Measurements from ENCODE around the gene DDX3X. TPM values are rescaled to one million over a fixed set of nuclear protein-coding genes. Genes with fewer than 3 reads are reported as not detected.
A peak's percentile ranks its signal among the peaks of the same experiment; 100 is the strongest.

Gene DDX3X
- total RNA-seq, 2 experiments from 2014 or later, result 181 to 227 TPM

DNA sequence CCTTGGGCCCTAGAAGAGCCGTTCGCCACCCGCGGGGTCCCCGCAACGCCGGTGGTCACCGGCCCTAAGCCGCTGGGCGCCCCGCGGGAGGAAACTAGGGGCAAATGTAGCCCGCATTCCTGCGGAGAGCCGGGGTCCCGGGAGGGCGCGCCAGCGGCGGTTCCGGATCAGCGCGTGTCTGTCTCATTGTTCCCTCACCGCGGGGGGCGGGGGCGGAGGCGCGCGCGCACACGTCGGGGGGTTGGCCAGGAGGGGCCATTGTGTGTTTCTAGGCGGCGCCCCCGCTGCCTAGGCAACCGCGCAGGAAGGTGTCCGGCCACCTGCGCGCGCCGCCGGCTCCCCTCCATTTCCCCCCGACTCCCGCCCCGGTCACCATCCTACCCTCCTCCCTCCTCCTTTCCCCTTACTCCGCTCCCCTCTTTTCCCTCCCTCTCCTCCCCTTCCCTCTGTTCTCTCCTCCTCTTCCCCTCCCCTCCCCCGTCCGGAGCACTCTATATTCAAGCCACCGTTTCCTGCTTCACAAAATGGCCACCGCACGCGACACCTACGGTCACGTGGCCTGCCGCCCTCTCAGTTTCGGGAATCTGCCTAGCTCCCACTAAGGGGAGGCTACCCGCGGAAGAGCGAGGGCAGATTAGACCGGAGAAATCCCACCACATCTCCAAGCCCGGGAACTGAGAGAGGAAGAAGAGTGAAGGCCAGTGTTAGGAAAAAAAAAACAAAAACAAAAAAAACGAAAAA, 789 bp upstream of the DDX3X start:
- peak; percentile 86 for DNase-seq
- Mint-ChIP-seq H3K4me3 (peak overlapping the region; percentile 93), H3K27ac (peak overlapping the region; percentile 100), H3K4me1 (peaks cover 24% of the 10 kb centered on the region), H3K36me3 (ENCODE audit: low read depth) (peaks cover 27% of the 10 kb centered on the region), H3K27me3 (no peaks in the 10 kb centered on the region), H3K9me3 (no peaks in the 10 kb centered on the region)
- ChIA-PET CTCF (interaction anchor here (0.8 to 1.4 kb wide), 3 partner anchors 10 to 29 kb away, joined by 3 to 5 read pairs (median 3); no protein-coding TSS in a partner anchor), POLR2A (no interaction called here)

DNA sequence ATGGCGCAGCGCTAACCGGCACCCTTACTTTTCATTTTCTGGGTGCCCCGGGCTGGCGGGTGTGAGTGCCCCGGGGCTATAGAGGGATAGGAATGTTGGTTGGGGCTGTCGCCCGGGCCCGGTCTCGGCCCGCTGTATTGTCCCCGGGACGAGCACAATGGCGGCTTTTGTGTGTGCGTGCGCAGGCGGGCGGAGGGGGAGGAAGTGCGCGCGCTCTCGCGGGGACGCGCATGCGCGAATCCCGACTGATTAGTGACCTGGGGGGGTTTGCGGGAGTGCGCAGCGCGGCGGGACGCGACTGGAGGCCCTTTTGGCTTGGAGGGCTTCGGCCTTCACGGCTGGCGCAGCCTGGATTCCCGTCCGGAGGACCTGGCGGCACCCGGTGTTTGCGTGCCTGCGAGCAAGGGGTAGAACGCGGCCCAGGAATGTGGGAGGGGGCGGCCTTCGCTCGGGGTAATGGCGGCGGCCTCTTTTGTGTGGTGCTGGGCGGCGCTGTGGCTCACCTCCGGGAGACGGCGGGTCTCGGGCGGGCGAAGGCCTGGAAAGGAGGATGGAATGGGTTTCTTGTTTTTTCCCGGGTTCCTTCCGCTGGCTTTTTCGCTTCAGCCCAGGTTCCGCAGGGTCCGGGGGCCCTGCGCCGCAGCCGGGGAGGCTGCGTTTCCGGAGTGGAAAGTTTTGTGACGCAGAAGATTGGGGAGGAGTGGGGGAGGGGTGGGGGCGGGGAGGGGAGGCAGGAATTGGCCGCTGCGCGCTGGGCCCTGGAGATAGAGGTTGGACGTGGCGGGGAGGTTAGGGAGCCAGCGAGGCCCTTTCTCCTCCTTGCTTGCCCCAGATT, 618 bp downstream of the DDX3X start:
- ChIA-PET CTCF (interaction anchor here (0.8 to 1.4 kb wide), 2 partner anchors 20 to 31 kb away, joined by 3 to 5 read pairs; no protein-coding TSS in a partner anchor), POLR2A (no interaction called here)
- Mint-ChIP-seq H3K4me3 (peak overlapping the region; percentile 93), H3K9me3 (no peaks in the 10 kb centered on the region), H3K36me3 (ENCODE audit: low read depth) (peaks cover 38% of the 10 kb centered on the region), H3K27ac (peak overlapping the region; percentile 100), H3K4me1 (peaks cover 37% of the 10 kb centered on the region), H3K27me3 (no peaks in the 10 kb centered on the region)
- peak; percentile 74 for DNase-seq

DNA sequence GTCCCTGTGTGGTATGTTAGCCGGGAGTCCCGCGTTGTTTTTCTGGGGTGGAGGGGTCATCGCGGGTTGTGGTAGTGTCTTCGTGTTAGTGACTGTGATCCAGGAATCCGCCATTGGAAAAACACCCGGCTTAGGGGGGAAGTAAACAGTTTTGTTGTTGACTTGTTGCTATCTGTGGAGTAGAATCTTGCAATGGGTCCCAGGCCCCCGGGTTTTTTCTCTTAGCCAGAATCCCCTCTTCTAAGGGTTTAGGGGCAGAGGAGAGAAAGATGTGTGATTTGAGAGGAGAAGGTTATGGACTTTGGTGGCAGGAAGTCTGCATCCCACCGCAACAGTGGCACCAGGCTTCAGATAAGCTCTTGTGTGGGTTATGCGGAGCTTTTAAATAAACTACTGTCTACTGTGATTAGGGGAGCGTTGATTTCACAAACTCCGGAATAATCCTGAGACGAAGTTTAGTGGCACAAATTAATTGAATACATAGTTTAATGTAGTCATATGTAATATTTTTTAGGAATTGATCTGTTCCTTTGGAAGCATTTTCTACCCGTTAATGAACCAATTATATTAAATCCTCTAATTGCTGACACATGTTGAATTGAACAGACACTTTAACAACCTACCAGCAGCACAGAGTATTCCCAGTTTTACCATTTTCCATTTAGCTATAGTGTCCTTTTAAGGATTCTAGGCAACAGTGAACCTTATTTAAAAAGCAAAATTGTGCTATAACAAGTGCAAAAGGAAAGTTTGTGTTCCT, 1.4 kb downstream of the DDX3X start:
- peaks cover 33% of the 10 kb centered on the region for H3K4me1 Mint-ChIP-seq
- peak overlapping the region; percentile 100 for H3K27ac Mint-ChIP-seq
- DNase-seq, result no peak
- no peaks in the 10 kb centered on the region for H3K9me3 Mint-ChIP-seq
- H3K27me3 Mint-ChIP-seq, result no peaks in the 10 kb centered on the region
- peak overlapping the region; percentile 93 for H3K4me3 Mint-ChIP-seq
- peaks cover 43% of the 10 kb centered on the region for H3K36me3 Mint-ChIP-seq (ENCODE audit: low read depth)
- ChIA-PET POLR2A (no interaction called here), CTCF (no interaction called here)

- Mint-ChIP-seq H3K4me1 (peaks cover 31% of the 10 kb centered on the region), H3K9me3 (no peaks in the 10 kb centered on the region), H3K4me3 (peak overlapping the region; percentile 93), H3K36me3 (ENCODE audit: low read depth) (peaks cover 43% of the 10 kb centered on the region), H3K27me3 (no peaks in the 10 kb centered on the region), H3K27ac (peak overlapping the region; percentile 100)
- ChIA-PET POLR2A (no interaction called here), CTCF (interaction anchor here (0.7 kb wide), 1 partner anchor 23 kb away, joined by 3 read pairs; no protein-coding TSS in a partner anchor)
- DNase-seq, result peak; percentile 18
Observed at GRCh38 chrX:41335958-41336331, 2.0 kb downstream of the DDX3X start.

GRCh38 chrX:41336447-41336846, 2.5 kb downstream of the DDX3X start:
- H3K4me1 Mint-ChIP-seq, result peaks cover 31% of the 10 kb centered on the region
- peaks cover 44% of the 10 kb centered on the region for H3K36me3 Mint-ChIP-seq (ENCODE audit: low read depth)
- no peaks in the 10 kb centered on the region for H3K27me3 Mint-ChIP-seq

DNA sequence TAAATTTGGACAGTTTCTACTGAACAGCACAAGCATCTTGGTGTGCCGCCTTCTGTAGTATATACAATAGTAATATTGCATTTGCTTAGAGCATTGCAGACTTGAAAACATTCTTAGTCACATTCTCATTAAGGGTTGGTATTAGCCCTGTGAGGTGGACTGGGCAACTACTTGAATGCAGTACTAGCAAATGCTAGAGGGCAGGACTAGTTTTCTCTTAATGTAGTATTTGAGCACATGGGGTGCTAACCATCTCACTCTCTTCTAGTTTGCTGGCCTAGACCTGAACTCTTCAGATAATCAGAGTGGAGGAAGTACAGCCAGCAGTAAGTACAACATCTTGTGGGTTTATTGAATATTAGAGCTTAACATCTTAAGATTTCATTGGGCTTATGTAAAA, 3.2 kb downstream of the DDX3X start:
- Mint-ChIP-seq H3K27me3 (no peaks in the 10 kb centered on the region), H3K27ac (no peak overlapping the region), H3K4me3 (peak overlapping the region; percentile 93), H3K9me3 (no peaks in the 10 kb centered on the region), H3K36me3 (ENCODE audit: low read depth) (peaks cover 48% of the 10 kb centered on the region), H3K4me1 (peaks cover 31% of the 10 kb centered on the region)
- DNase-seq, result no peak
- CTCF ChIA-PET, result no interaction called here
- POLR2A ChIA-PET, result no interaction called here

More at GRCh38 chrX:41336447-41336846, 2.5 kb downstream of the DDX3X start:
- peak overlapping the region; percentile 100 for H3K27ac Mint-ChIP-seq
- POLR2A ChIA-PET, result no interaction called here
- H3K9me3 Mint-ChIP-seq, result no peaks in the 10 kb centered on the region
- H3K4me3 Mint-ChIP-seq, result peak overlapping the region; percentile 93
- DNase-seq, result no peak
- CTCF ChIA-PET, result interaction anchor here (0.7 kb wide), 1 partner anchor 24 kb away, joined by 3 read pairs; no protein-coding TSS in a partner anchor

DNA sequence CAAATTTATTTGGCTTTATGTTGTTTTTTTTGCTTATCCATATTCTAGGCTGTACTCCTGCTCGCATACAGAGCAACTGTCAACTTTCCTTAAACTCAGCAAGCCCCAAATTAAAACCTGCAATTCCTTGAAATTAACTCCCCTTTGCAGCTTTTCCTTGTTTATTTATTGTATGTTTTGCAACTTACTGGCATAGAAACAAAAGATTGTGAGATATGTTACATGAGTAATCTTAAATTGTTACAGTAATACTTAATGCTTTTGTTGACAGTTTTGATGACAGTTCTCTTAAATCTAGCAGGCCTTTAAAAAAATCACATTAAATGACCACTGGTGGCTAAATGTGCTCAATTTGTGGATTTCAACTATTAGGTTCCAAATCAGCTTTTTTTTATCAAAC, 4.5 kb downstream of the DDX3X start:
- H3K36me3 Mint-ChIP-seq (ENCODE audit: low read depth), result peaks cover 58% of the 10 kb centered on the region

DNA sequence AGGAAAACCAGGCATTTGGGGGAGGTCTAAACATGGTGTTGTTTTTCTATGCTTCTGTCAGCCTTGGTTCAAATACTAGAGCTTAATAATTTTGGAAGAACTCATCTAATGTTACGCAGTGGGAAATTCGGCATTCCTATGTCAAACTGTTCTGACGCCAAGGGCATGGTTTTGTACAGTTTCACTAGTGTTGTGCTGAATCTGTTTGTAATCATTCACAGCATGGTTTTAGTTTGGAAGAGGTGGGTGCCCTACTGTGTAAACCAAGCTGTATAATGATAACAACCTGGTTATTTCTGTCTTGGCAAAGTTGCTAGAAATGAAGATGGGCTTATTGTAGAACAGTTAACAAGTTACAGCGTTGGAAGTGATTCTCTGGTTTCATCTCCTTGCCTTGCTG, 5.2 kb downstream of the DDX3X start:
- POLR2A ChIA-PET, result no interaction called here

More for the DNA sequence above, 4.5 kb downstream of the DDX3X start:
- Mint-ChIP-seq H3K4me1 (peaks cover 37% of the 10 kb centered on the region), H3K27ac (no peak overlapping the region), H3K27me3 (no peaks in the 10 kb centered on the region), H3K9me3 (no peaks in the 10 kb centered on the region), H3K4me3 (peak overlapping the region; percentile 93)
- ChIA-PET POLR2A (no interaction called here), CTCF (no interaction called here)
- DNase-seq, result no peak

GRCh38 chrX:41344053-41344452, 10.1 kb downstream of the DDX3X start:
- H3K36me3 Mint-ChIP-seq (ENCODE audit: low read depth), result peaks cover 70% of the 10 kb centered on the region
- ChIA-PET CTCF (interaction anchor here (0.6 kb wide), 1 partner anchor 262 kb away, joined by 4 read pairs; no protein-coding TSS in a partner anchor), POLR2A (no interaction called here)
- H3K4me1 Mint-ChIP-seq, result peaks cover 32% of the 10 kb centered on the region
- no peak for DNase-seq
- H3K4me3 Mint-ChIP-seq, result no peak overlapping the region
- no peaks in the 10 kb centered on the region for H3K27me3 Mint-ChIP-seq
- H3K9me3 Mint-ChIP-seq, result no peaks in the 10 kb centered on the region
- no peak overlapping the region for H3K27ac Mint-ChIP-seq

More for the DNA sequence above, 5.2 kb downstream of the DDX3X start:
- CTCF ChIA-PET, result no interaction called here
- H3K27ac Mint-ChIP-seq, result peak overlapping the region; percentile 11
- H3K36me3 Mint-ChIP-seq (ENCODE audit: low read depth), result peaks cover 65% of the 10 kb centered on the region
- H3K4me1 Mint-ChIP-seq, result peaks cover 41% of the 10 kb centered on the region
- H3K9me3 Mint-ChIP-seq, result no peaks in the 10 kb centered on the region
- peak overlapping the region; percentile 53 for H3K4me3 Mint-ChIP-seq
- H3K27me3 Mint-ChIP-seq, result no peaks in the 10 kb centered on the region
- DNase-seq, result no peak

- DNase-seq, result no peak
- CTCF ChIA-PET, result no interaction called here
- POLR2A ChIA-PET, result no interaction called here
- Mint-ChIP-seq H3K27ac (no peak overlapping the region), H3K27me3 (no peaks in the 10 kb centered on the region), H3K4me1 (peaks cover 33% of the 10 kb centered on the region), H3K4me3 (no peak overlapping the region), H3K36me3 (ENCODE audit: low read depth) (peaks cover 76% of the 10 kb centered on the region), H3K9me3 (no peaks in the 10 kb centered on the region)
Observed at GRCh38 chrX:41347186-41347585, 13.2 kb downstream of the DDX3X start.

DNA sequence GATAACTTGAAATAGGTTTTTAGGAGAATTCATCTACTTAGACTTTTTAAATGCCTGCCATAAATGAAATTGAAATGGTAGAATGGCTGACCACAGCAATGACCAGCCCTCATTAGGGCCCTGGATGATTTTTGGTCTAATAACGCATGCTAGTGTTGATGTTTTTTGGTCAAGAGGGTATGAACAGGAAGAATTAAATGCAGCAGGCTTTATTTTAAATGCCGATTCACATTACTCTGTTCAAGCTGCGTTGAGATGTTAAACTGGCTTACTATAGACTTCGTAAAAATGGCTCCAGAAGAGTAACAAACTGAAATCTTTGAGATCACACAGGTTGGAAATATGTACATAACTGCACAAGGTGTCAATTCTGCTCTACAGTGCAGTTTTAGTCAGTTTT, 14.6 kb downstream of the DDX3X start:
- Mint-ChIP-seq H3K9me3 (no peaks in the 10 kb centered on the region), H3K27me3 (no peaks in the 10 kb centered on the region), H3K27ac (no peak overlapping the region), H3K4me1 (peaks cover 36% of the 10 kb centered on the region), H3K4me3 (no peak overlapping the region), H3K36me3 (ENCODE audit: low read depth) (peaks cover 65% of the 10 kb centered on the region)
- no peak for DNase-seq
- ChIA-PET CTCF (no interaction called here), POLR2A (interaction anchor here (0.6 kb wide), 1 partner anchor 28 kb away, joined by 9 read pairs; no protein-coding TSS in a partner anchor)

DNA sequence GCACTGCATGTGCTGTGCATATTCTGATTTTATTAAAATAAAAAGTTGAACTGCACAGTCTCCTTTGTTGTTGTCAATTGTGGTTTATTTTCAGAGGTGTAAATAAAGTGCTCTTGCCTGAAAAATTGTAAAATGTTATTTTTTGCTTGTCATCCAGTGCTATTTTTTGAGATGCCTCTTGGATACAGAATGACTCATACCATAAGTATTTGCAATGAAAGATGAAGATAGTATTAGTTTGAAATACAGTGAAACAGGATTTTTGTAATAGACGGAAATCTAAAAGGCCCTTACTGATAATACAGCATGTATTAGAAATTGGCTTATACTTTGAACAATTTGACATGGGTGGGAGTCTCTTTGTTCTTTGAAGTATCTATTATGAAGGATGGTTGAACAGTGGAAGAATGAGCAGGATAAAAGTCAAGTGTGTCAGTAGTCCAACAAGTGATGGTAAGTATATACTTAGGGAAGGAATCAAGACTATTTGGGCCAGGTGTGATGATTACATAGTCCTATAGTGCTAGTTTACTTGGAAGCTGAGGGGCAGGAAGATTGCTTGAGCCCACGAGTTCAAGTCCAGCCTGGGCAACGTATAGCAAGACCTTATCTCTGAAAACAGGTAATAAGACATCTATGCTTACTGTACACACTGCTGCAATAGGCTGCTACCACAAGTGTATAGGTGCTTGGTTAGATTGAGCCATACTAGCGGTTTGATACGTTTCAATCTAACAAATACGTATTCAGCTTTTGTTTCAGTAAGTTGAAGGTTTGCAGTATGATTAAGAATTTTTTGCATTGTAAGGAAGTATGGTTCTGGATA, 16.4 kb downstream of the DDX3X start:
- CTCF ChIA-PET, result no interaction called here
- Mint-ChIP-seq H3K9me3 (no peaks in the 10 kb centered on the region), H3K4me3 (no peak overlapping the region), H3K27ac (no peak overlapping the region), H3K36me3 (ENCODE audit: low read depth) (peaks cover 52% of the 10 kb centered on the region), H3K4me1 (peaks cover 35% of the 10 kb centered on the region), H3K27me3 (no peaks in the 10 kb centered on the region)
- POLR2A ChIA-PET, result no interaction called here
- no peak for DNase-seq

Data from activated CD4-positive, alpha-beta T cell treated with anti-CD3 and anti-CD28 coated beads, Interleukin-2, amount 10 ng/mL, durations not matched to agents 7 days and 5 days (primary cell).